Calu3 (cell line): ENCODE results near the gene C1orf87. TPM values are rescaled to one million over a fixed set of nuclear protein-coding genes. Genes with fewer than 3 reads are reported as not detected.
"Not testable (repeated sequence)": the region's sequence is repeated elsewhere in the genome, so short reads cannot be mapped to it uniquely, and the experiment has no call there.

Source experiments
- BruUV-seq: library from RNA; stranded (reverse); fragments of 400-500 nt; replicated peaks from 2 replicates; lab custom pipeline; 2021; lab: Mats Ljungman, UMichigan
- CTCF ChIA-PET: fragments of 300-600 bp; sonication (Branson Sonifier 250); formaldehyde crosslinking; loops from one replicate; lab custom pipeline; 2022; ENCODE audit warnings: antibody characterized with exemption; lab: Charles Lee
- DNase-seq: peaks from one replicate; pipeline ENCODE4 v3.0.0; 2022
- H3K27ac Mint-ChIP-seq: one replicate; pipeline ENCODE4 v1.8.0; 2022; ENCODE audit warnings: mixed read lengths; ENCODE audit not compliant: unreplicated experiment
- H3K27me3 Mint-ChIP-seq: one replicate; pipeline ENCODE4 v1.8.0; 2022; ENCODE audit warnings: mixed read lengths; ENCODE audit not compliant: unreplicated experiment
- H3K36me3 Mint-ChIP-seq: one replicate; pipeline ENCODE4 v1.8.0; 2022; ENCODE audit warnings: mild to moderate bottlenecking, moderate library complexity, mixed read lengths; ENCODE audit not compliant: insufficient read depth, unreplicated experiment
- H3K4me1 Mint-ChIP-seq: one replicate; pipeline ENCODE4 v1.8.0; 2022; ENCODE audit warnings: mild to moderate bottlenecking, low read depth, mixed read lengths; ENCODE audit not compliant: unreplicated experiment
- H3K4me3 Mint-ChIP-seq: one replicate; pipeline ENCODE4 v1.8.0; 2022; ENCODE audit warnings: mild to moderate bottlenecking, low read depth, moderate library complexity, mixed read lengths; ENCODE audit not compliant: unreplicated experiment
- H3K9me3 Mint-ChIP-seq: one replicate; pipeline ENCODE4 v1.8.0; 2022; ENCODE audit warnings: low read depth, mixed read lengths; ENCODE audit not compliant: unreplicated experiment
- intact Hi-C: fragments of 100-400 bp; cut with micrococcal nuclease; formaldehyde crosslinking; loops from one replicate; pipeline ENCODE4 v1.10.0; 2022; ENCODE audit not compliant: unreplicated experiment
- total RNA-seq: library from RNA; stranded (reverse); gene quantifications from 2 replicates; pipeline ENCODE4 v1.2.3, GENCODE V29; 2022
- TF ChIP-seq, protein P1 (sequence below): fragments of 200-600 bp; IDR thresholded peaks from one replicate; pipeline ENCODE4 v1.8.0; 2022; ENCODE audit warnings: antibody characterized with exemption; ENCODE audit not compliant: unreplicated experiment

The C1orf87 gene
- total RNA-seq, 1 experiment from 2014 or later = not detected

- H3K4me1 Mint-ChIP-seq = no peaks in the 10 kb centered on the region
- DNase-seq = peak; percentile 82
- peak overlapping the region; percentile 29 for H3K4me3 Mint-ChIP-seq
- no peaks in the 10 kb centered on the region for H3K9me3 Mint-ChIP-seq
- no peaks in the 10 kb centered on the region for H3K36me3 Mint-ChIP-seq
- CTCF ChIA-PET = interaction anchor here (0.6 to 1.6 kb wide), 15 partner anchors 9 to 1071 kb away, joined by 3 to 5 read pairs (median 3); no protein-coding TSS in a partner anchor
- BruUV-seq = no TSS peak
- intact Hi-C loops = loop anchor here (10.0 kb wide), 2 partner anchors 793 to 1073 kb away; no protein-coding TSS in a partner anchor
- TF ChIP-seq, protein P1, sequence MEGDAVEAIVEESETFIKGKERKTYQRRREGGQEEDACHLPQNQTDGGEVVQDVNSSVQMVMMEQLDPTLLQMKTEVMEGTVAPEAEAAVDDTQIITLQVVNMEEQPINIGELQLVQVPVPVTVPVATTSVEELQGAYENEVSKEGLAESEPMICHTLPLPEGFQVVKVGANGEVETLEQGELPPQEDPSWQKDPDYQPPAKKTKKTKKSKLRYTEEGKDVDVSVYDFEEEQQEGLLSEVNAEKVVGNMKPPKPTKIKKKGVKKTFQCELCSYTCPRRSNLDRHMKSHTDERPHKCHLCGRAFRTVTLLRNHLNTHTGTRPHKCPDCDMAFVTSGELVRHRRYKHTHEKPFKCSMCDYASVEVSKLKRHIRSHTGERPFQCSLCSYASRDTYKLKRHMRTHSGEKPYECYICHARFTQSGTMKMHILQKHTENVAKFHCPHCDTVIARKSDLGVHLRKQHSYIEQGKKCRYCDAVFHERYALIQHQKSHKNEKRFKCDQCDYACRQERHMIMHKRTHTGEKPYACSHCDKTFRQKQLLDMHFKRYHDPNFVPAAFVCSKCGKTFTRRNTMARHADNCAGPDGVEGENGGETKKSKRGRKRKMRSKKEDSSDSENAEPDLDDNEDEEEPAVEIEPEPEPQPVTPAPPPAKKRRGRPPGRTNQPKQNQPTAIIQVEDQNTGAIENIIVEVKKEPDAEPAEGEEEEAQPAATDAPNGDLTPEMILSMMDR = peak; percentile 88
- H3K27me3 Mint-ChIP-seq = peaks cover 54% of the 10 kb centered on the region
- H3K27ac Mint-ChIP-seq = no peak overlapping the region
These were observed 102.1 kb downstream of the C1orf87 start for GRCh38 chr1:59971464-59971911.

DNA sequence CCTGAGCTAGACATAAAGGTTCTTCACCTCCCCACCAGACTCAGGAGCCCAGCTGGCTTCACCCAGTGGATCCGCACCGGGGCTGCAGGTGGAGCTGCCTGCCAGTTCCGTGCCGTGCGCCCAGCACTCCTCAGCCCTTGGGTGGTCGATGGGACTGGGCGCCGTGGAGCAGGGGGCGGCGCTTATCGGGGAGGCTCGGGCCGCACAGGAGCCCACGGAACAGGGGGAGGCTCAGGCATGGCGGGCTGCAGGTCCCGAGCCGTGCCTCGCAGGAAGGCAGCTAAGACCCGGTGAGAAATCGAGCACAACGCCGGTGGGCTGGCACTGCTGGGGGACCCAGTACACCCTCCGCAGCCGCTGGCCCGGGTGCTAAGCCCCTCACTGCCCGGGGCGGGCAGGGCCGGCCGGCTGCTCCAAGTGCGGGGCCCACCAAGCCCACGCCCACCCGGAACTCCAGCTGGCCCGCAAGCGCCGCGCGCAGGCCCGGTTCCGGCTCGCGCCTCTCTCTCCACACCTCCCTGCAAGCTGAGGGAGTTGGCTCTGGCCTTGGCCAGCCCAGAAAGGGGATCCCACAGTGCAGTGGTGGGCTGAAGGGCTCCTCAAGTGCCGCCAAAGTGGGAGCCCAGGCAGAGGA is 103.9 kb downstream of the C1orf87 start:
- BruUV-seq, CTCF ChIA-PET, DNase-seq, H3K4me1 Mint-ChIP-seq, H3K36me3 Mint-ChIP-seq, H3K27ac Mint-ChIP-seq, H3K9me3 Mint-ChIP-seq, H3K4me3 Mint-ChIP-seq: not testable (repeated sequence)
- peaks cover 36% of the 10 kb centered on the region for H3K27me3 Mint-ChIP-seq
- intact Hi-C loops = loop anchor here (10.0 kb wide), 2 partner anchors 795 to 1075 kb away; no protein-coding TSS in a partner anchor

- peaks cover 27% of the 10 kb centered on the region for H3K27me3 Mint-ChIP-seq
- CTCF ChIA-PET, intact Hi-C loops: not testable (repeated sequence)
These were observed 104.8 kb downstream of the C1orf87 start for GRCh38 chr1:59968746-59969145.

DNA sequence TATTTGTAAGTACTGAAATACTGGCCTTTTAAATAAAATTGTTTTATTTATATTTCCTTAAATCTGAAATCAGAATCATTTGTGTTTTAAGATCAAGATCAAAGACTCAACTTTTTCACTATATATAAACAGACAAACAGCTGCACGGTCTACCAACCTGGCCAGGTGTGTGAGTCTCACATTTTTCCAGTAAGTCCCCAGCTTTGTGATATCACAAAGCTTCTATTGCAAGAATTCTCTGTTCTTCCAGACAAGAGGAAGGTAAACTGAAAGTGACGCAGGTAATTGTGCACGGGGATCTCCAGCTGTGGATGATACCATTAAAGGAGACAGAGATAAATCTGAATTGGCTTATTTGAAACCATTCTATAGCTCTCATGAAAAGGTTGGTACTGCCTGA is 105.8 kb downstream of the C1orf87 start:
- peaks cover 17% of the 10 kb centered on the region for H3K27me3 Mint-ChIP-seq
- TF ChIP-seq, protein P1 = no peak
- CTCF ChIA-PET = no interaction called here

More at GRCh38 chr1:59968746-59969145, 104.8 kb downstream of the C1orf87 start:
- not testable (repeated sequence) for H3K9me3 Mint-ChIP-seq, H3K27ac Mint-ChIP-seq, H3K4me3 Mint-ChIP-seq, BruUV-seq, H3K36me3 Mint-ChIP-seq, H3K4me1 Mint-ChIP-seq, DNase-seq

GRCh38 chr1:59967141-59967697 is 106.4 kb downstream of the C1orf87 start:
- Mint-ChIP-seq H3K4me1 (no peaks in the 10 kb centered on the region), H3K27me3 (peaks cover 12% of the 10 kb centered on the region), H3K36me3 (no peaks in the 10 kb centered on the region), H3K27ac (no peak overlapping the region), H3K9me3 (no peaks in the 10 kb centered on the region), H3K4me3 (no peak overlapping the region)
- BruUV-seq = no TSS peak
- TF ChIP-seq, protein P1 = no peak
- no peak for DNase-seq
- CTCF ChIA-PET = no interaction called here
- intact Hi-C loops = no loop called here

More for the DNA sequence above, 105.8 kb downstream of the C1orf87 start:
- intact Hi-C loops = no loop called here
- no peaks in the 10 kb centered on the region for H3K36me3 Mint-ChIP-seq
- no peaks in the 10 kb centered on the region for H3K4me1 Mint-ChIP-seq
- no peaks in the 10 kb centered on the region for H3K9me3 Mint-ChIP-seq
- BruUV-seq = no TSS peak
- no peak overlapping the region for H3K4me3 Mint-ChIP-seq
- H3K27ac Mint-ChIP-seq = no peak overlapping the region
- DNase-seq = no peak
